NCI-H345 treated with DMSO at 0.1 percent for 48 hours (cell line): ENCODE data around the gene LARP4.
"Not testable (repeated sequence)": the region's sequence is repeated elsewhere in the genome, so short reads cannot be mapped to it uniquely, and the experiment has no call there.

Experiments used
- DNase-seq: peaks from one replicate; lab custom pipeline; 2025; ENCODE audit not compliant: unreplicated experiment; lab: John Stamatoyannopoulos, UW

The LARP4 gene

DNA sequence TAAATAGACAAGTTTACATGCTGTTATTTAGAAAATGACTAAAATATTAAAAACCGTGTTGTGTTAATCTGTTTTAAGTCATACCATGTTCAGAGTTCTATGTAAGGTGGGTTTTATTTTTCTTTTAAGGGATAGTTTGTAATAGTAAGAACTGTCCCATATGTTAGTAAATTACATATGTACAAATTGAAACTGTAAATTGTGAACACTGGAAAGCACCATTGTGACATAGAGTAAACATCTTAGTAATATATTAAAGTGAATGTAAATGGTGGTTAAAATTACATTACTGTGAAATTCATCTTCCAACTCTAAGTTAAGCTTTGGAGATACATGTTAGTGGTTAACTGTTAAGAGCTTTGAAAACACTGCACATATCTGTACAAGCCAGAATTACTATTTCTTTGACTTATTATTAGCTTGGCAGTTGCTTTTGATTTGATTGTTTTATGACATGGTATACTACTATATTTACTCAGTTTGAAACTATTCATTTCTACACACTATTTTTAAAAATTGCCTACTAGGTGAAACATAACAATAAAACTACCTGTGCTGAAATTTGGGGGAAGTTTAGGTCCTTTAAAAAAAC lies 76.7 kb downstream of the LARP4 start:
- no peak for DNase-seq

DNA sequence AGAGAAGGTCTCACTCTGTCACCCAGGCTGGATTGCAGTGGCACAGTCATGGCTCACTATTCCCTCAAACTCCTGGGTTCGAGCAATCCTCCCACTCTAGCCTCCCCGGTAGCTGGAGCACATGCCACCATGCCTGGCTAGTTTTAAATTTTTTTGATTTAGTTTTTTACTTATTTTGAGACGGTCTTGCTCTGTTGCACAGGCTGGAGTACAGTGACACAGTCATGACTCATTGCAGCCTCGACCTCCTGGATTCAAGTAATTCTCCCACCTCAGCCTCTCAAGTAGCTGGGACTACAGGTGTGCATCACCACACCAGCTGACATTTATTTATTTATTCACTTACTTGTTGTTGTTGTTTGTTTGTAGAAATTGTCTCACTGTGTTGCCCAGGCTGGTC lies 81.9 kb downstream of the LARP4 start:
- DNase-seq: no peak

DNA sequence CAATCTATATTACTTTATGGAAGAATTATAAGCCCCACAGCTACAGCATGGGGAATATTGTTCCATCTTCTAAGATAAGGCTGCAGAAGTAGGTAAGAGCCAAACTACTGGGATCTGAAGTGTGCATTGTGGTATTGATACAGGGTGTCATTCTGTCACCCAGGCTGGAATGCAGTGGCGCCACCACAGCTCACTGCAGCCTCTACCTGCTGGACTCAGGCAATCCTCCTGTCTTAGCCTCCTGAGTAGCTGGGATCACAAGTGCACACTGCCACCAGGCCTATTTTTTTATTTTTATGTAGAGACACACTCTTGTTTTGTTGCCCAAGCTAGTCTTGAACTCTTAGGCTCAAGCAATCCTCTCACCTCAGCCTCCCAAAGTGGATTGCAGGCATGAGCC lies 82.8 kb downstream of the LARP4 start:
- no peak for DNase-seq

DNA sequence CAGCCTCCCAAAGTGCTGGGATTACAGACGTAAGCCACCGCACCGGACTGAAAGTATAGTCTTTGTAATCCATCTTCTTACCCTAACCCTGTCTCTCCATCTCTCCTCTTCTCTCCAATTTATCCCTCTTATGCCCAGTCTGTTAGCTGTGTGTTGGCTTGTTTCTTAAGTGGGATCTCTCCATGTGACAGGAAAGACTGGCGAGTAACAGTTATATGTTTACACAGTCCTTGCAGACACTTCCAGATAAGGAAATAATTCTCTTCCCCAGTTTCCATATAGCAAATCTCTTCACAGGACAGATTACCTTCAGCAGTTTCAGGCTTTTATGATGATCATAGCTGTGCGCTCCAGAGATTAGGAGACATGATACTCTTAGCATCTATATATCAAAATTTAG lies 88.1 kb downstream of the LARP4 start:
- no peak for DNase-seq

DNA sequence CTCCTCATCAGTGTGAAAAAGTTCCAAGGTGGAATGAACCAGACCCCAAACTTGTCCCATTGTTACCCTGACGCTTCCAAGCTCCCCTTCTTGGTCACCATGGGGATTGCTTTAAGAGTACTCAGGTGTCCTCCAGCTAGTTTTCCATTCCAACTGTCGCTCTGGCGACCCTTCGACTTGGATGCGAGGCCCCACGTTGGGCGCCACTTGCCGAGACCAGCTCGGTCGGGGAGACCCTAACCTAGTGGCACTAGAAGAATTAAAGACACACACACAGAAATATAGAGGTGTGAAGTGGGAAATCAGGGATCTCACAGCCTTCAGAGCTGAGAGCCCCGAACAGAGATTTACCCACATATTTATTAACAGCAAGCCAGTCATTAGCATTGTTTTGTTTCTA lies 97.4 kb downstream of the LARP4 start:
- not testable (repeated sequence) for DNase-seq

DNA sequence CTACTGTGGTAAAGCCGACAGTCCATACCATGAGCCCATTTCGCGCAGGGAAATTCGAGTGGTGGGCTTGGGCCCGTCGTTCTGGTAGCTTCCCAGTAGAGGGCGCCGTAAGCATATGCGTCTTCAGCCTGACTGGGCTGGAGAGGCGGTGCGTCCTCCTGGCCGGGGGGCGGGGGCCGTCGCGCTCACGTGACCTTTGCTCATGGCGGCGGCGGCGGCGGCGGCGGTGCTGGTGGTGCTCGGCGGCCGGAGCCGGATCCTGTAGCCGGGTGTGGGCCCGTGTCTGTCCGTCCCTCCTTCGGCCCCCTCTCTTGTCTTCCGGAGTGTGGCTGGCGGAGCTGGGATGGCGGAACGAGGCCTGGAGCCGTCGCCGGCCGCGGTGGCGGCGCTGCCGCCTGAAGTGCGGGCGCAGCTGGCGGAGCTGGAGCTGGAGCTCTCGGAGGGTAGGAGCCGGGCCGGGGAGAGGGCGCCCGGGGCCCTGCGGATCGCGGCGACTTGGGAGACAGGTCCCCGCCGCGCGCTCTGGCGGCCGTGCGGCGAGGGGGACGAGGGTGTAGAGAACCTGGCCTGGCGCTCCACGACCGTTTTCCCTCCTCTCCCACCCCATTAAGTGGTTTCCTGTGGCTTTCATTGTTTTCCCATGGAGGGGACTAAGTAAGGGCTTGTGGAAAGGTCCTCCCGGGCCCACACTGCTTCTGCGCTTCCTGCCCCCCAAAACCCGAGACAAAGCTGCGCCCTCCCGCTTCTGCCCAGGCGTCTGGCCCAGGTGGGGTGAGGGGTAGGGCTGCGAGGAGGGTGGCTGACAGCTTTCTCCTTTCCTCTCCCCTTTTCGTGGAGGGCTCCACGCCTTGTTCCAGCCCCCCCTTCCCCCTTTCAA lies 104.4 kb downstream of the LARP4 start, which contains the start of gene DIP2B:
Gene DIP2B (plus strand): TSS at position 188 of the 877 bp plus-strand sequence. CDS start 156 bp downstream, at position 344.
- DNase-seq: peak; percentile 44

DNA sequence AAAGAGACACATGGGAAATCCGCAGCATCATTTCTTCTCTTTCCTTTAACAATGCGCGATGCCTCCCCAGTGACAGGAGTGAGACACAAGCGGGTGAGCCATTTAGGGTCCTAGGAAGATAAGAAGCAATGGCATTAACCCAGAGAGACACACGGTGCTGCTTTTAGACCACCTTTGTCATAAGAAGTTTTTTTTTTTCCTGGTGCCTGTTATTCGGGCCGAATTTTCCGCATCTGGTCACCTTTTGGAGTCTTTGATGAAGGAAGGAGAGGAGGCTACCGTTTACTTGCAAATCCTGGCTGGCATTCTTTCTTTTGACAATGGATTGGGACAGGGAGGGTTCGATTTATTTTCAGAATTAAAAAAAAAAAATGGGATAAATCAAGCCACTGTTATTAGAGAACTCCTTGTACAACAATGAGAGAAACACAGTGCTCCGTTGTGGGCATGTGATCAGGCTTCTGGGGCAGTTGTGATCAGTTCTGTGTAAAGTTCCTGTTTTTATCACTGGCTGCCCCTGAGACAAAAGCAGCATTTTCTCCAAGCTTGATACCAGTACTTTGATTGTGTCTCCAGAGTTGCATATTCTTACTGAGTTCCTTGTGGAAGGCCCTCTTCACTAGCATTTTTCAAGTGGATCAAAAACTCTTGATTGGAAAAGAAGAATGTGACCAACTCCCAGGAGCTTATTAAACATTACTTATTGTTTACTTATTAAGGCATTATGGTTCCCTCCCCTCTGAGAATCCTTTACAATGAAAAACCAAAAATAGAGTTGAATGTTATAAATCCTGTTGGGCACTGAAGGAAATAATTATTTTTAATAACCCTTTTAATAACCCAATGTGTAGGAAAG lies 105.2 kb downstream of the LARP4 start:
- no peak for DNase-seq

DNA sequence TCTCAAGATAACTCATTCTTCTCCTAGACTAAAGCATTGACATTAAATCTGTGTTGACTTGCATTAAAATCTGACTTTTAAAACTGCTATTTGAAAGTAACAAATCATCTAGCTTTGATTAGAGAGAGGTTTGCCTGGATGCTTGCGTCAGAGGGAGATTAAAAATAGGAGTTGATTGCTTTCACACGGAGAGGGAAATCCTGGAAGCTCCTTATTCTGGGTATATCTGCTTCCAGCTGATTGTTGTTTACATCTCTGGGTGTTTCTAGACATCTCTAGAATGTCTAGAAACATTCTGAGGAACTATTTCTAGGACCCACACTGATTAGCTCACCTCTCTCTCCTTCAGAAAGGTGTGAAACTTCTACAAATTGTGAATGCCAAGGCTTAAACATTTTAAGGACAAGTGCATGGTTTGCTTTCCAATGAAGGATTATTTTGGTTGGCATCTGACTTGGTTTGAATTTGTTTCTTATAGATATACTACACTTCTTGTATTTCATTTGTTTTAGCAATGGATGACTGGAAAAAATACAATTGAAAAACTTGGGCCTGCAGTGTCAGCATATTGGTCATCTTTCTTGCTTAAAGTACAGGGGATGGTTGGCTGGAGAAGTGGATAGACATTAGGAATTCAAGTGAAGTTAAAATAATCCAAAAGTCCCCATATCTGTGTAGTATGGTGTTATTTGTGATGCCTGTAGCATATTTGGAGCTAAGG lies 106.2 kb downstream of the LARP4 start:
- DNase-seq: no peak

DNA sequence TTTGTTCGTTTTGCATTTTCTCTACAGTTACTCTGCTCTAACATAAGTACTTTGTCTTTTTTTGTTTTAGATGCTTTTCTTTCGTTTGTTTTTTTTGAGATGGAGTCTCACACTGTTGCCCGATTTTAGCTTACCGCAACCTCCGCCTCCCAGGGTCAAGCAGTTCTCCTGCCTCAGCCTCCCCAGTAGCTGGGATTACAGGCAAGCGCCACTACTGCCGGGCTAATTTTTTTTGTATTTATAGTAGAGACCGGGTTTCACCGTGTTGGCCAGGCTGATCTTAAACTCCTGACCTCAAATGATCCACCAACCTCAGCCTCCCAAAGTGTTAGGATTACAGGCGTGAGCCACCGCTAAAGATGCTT lies 106.8 kb downstream of the LARP4 start:
- no peak for DNase-seq

DNA sequence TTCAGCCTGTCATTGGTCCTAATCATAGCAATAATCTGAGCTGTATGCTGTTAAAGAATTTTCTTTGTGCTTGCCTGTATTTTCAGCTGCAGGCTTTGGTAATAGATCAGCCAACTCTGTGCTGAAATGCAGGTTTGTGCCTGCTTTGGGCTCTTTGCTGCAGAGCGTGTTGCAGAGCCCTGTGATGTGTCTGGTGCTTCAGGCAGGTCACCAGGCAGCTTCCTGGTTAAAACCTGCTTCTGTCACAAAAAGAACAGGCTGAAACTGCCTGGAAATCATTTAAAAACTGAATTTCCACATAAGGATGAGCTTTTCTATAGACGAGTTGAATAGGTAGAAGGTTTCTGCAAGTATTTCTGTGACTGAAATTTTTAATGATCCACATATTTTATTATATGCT lies 107.2 kb downstream of the LARP4 start:
- DNase-seq: no peak

DNA sequence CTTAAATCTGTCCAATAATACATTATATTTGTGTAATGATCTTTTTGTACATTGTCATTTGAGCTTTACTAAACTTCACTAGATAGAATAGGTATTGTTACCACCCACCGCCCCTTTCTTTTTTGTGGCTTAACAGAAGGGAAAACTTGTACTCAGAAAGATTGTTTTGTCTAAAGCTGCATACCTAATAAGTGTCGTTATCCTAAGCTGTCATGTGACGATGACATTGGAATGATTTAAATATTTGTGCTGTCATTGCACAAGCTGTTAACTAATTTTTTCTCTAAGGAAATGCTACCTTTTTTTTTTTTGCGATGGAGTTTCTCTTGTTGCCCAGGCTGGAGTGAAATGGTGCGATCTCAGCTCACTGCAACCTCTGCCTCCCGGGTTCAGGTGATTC lies 107.7 kb downstream of the LARP4 start:
- DNase-seq: no peak

DNA sequence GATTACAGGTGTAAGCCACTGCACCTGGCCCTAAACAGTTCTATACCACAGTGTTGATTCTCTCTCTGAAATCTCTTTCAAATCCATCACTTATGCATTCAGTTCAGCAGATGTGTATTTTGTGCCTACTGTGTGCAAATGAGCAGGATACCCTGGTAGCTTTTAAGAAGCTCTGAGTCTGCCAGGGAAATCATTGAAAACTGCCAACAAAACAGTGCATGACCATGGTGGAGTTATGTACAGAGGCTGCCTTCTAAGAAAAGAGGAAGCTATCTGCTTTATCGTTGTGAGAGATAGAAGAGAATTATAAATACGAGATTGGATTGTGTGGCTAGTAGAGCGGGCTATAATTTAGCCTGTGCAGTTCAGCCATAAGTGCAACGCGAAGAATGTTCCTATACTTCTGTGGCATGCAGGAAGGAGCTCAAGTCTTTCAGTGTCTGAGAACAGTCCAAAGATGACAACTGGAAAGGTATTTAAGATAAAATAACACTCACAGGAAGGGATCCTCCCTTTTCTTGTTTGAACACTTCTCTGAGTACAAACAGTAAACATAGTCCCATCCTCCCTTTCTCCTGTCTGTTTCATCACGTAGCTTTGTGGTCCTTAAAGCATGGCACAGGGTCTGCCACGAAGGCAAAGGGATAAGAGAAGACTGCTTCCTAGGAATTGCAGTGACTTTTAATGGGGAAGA lies 108.4 kb downstream of the LARP4 start:
- DNase-seq: no peak

DNA sequence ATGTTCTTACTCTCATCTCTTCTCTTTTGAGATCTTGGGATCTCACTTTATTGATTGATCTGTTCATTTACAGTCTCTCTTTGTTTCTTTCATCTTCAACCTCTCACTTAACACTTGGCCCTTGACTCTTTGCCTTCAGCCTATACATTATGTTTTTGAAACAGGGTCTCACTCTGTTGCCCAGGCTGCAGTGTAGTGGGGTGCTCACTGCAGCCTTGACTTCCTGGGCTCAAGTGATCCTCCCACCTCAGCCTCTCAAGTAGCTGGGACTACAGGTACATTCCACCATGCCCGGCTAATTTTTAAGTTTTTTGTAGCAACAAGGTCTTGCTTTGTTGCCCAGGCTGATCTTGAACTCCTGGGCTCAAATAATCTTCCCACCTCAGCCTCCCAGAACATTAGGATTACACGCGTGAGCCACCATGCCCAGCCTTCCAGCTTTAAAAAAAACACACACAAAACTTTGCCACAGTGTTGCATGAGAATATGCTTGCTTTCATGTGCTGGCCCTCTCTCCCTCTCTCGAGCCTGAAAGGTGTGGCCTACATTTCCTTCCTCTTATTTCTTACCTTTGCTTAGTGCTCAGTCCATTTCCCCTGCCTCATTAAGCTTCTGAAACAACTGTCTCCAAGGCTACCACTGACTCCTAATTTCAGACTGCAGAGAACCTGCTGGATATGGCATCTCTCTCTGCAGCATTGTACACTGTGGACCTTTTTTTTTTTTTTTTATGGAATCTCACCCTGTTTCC lies 114.0 kb downstream of the LARP4 start:
- DNase-seq: no peak

DNA sequence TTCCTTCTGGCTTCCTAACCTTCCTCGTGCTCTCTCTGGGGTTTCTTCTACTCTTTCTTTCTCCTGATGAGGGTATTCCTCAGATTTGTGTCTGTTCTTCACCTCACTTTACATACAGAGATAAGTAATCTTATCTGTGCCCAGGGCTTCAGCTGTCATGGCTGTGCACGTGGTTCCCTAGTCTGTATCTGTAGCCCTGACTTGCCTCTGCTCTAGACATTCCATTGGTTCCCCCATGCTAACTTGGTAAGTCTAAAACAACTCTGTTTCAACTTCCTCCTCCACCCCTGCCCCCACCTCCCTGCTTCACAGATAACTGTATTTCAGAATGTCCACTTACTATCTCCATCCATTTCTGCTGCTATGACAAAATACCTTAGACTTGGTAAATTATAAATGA lies 114.9 kb downstream of the LARP4 start:
- no peak for DNase-seq

DNA sequence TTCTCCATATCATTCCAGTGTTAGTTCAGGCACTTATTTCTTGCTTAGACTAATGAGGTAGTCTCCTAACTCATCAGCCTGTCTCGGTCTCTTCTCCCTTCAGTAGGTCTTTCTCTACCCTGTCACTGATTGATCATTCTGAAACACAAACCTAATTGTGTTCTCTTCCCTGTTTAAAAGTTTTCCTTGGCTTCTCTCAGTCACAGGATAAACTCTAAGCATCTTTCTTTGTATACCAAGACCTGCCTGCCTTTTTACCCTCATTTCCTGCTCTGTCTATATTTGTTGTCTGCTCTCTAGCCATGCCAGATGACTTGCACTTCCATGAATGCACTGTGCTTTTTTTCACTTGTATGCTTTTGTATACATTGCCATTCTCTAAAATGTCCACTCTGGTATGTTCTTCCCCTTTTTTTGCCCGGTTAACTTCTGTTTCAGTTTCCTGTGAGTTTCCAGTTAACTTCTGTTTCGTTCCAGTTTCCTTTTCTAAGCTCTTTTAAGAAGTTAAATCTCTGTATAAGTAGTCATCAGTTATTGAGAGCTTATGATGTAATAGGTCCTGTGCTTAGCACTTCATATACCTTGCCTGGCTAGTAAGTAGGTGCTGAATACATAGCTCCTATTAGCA lies 116.8 kb downstream of the LARP4 start:
- DNase-seq: no peak

DNA sequence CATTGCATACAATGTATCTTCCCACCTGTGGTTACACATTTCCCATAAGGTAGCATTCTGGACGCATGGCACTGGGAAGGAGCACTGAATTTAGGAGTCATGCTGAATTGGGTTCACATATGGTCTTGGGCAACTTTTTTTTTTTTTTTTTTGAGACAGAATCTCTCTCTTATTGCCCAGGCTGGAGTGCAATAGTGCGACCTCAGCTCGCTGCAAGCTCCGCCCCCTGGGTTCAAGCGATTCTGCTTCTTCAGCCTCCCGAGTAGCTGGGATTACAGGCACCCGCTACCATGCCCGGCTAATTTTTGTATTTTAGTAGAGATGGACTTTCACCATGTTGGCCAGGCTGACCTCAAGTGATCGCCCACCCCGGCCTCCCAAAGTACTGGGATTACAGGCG lies 117.4 kb downstream of the LARP4 start:
- DNase-seq: no peak

DNA sequence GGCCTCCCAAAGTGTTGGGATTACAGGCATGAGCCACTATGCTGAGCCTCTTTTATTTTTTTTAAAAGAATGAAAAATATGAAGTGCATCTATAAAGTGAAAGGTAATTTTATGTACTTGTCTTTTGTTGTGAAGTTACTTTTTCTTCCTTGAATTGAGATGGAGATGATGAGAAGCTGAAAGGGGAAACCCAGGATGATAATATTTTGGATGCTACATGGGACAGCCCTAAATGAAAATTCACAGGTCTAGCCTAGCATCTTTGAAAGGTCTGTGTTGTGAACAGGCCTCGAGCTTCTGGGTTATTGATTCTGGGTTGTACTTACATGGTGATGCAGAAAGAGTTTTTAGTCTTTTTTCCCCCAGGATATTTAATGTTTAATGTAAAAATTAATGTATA lies 118.7 kb downstream of the LARP4 start:
- DNase-seq: no peak

DNA sequence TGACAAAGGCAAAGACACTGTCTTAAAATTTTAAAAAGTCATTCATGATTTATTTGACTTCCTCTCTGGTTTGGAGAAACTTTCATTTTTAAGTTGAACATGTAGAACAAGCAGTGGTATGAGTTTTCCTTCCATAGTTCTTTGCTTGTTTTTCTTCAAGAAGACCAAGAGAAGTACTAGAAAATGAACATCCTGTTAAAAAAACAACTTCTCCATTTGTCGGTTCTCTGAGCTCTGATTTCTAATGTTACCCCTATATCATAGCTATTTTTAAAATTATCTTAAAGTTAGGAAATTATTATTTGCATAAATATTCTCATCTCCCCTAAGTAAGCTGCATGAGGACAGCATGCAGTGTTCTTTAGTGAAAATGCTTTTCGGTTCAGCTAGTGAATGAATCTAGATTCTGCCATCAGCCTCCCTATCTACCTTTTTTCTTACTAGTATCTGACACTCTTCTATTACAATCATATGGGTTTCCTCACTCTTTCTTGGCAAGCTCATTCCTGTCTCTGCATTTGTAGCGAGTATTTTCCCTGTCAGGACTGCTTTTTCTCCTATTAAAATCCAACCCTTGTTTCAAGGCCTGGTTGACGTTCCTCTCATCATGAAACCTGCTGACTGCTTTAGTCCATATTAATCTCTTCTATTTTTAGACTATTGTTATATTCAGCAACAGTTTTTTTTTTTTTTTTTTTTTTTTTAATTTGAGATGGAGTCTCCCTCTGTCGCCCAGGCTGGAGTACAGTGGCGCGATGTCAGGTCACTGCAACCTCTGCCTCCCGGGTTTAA lies 119.9 kb downstream of the LARP4 start:
- no peak for DNase-seq

DNA sequence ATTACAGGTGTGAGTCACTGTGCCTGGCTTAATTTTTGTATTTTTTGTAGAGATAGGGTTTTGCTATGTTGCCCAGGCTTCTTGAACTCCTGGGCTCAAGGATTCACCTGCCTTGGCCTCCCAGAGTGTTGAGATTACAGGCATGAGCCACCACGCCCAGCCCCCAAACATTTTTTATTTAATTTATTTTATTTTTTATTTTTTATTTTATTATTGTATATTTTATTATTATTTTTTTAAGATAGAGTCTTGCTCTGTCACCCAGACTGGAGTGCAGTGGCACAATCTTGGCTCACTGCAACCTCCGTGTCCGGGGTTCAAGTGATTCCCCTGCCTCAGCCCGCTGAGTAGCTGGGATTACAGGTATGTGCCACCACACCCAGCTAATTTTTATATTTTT lies 121.1 kb downstream of the LARP4 start:
- not testable (repeated sequence) for DNase-seq
